Bronchial epithelial cell (primary cell): Measurements from ENCODE around the gene DLL1. TPM values are rescaled to one million over a fixed set of nuclear protein-coding genes. Genes with fewer than 3 reads are reported as not detected.
"Not testable (repeated sequence)": the region's sequence is repeated elsewhere in the genome, so short reads cannot be mapped to it uniquely, and the experiment has no call there.

ENCODE experiments used
- DNase-seq: peaks from one replicate; pipeline ENCODE4 v3.0.0-alpha.2; 2010; ENCODE audit warnings: low read depth
- FAIRE-seq: peaks from 2 replicates; lab custom pipeline; 2011; peaks lifted over from hg19 to GRCh38; lab: Jason Lieb, UNC
- H3K27me3 ChIP-seq: 2 replicates; pipeline ENCODE4 v1.5.1; 2011; ENCODE audit warnings: low read length; ENCODE audit not compliant: control insufficient read depth, insufficient read depth
- H3K36me3 ChIP-seq: 2 replicates; pipeline ENCODE4 v1.5.1; 2011; ENCODE audit warnings: low read length; ENCODE audit not compliant: control insufficient read depth, insufficient read depth
- H3K4me3 ChIP-seq: 2 replicates; pipeline ENCODE4 v1.5.1; 2011; ENCODE audit warnings: mild to moderate bottlenecking, low read depth, low read length, control low read depth
- total RNA-seq: library from RNA; depleted of rRNA; stranded (reverse); fragments of >200 nt; gene quantifications from 2 replicates; pipeline ENCODE4 v1.2.1, GENCODE V29; 2014
- TF ChIP-seq, protein P1 (sequence below): IDR thresholded peaks from 2 replicates; pipeline ENCODE4 v1.5.1; 2011; ENCODE audit warnings: mild to moderate bottlenecking, moderate library complexity, low read length, control low read depth, inconsistent platforms; ENCODE audit not compliant: insufficient read depth, severe bottlenecking

DLL1 gene, protein sequence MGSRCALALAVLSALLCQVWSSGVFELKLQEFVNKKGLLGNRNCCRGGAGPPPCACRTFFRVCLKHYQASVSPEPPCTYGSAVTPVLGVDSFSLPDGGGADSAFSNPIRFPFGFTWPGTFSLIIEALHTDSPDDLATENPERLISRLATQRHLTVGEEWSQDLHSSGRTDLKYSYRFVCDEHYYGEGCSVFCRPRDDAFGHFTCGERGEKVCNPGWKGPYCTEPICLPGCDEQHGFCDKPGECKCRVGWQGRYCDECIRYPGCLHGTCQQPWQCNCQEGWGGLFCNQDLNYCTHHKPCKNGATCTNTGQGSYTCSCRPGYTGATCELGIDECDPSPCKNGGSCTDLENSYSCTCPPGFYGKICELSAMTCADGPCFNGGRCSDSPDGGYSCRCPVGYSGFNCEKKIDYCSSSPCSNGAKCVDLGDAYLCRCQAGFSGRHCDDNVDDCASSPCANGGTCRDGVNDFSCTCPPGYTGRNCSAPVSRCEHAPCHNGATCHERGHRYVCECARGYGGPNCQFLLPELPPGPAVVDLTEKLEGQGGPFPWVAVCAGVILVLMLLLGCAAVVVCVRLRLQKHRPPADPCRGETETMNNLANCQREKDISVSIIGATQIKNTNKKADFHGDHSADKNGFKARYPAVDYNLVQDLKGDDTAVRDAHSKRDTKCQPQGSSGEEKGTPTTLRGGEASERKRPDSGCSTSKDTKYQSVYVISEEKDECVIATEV
- total RNA-seq = 4.1 and 4.7 TPM in 2 replicates

DNA sequence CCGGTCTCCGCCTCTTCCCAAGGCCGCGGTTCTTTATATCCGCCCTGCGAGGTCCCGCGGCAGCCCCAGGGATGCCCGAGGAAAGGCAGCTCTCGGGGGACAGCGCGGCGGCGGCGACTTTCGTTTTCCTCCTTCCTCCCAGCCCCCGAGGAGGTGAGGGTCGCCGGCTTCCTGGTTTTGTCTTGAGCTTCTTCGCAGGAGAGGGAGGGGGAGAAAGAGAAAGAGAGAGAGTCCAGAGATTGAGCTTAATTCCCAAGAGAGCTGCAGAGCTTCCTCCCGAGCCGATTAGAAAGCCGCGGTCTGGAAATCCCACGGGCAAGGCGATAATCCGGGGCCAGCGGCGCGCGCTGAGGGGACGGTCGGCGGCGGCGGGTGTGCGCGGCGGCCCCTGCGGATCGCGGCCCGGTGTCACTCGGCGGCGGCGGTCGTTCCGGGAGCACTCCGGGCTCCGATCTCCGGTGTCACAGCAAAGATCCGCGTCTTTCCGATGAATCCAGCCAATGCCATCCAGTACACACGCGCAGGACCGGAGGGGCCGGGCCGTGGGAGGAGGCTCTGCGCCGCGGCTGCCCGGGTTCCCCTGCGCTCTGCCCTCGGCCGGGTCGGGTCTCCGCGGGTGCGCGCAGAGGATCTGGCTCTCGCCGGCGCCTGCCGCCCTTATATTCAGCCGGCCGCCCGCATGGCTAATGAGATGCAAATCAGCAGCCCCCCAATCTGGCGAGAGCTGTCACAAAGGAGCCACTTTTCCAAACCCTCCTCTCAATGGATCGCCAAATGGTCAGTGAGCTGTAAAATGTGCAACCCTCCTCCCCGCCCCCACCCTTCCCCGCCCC is at the start of gene DLL1:
DLL1 (minus strand) TSS at position 783 of the 833 bp plus-strand sequence. CDS start 939 bp downstream, outside the sequence.
- no peak for FAIRE-seq
- Histone ChIP-seq H3K27me3 (peaks cover 2% of the 10 kb centered on the region), H3K36me3 (peaks cover 10% of the 10 kb centered on the region), H3K4me3 (peak within 1 kb of the TSS; percentile 54)
- TF ChIP-seq, protein P1, sequence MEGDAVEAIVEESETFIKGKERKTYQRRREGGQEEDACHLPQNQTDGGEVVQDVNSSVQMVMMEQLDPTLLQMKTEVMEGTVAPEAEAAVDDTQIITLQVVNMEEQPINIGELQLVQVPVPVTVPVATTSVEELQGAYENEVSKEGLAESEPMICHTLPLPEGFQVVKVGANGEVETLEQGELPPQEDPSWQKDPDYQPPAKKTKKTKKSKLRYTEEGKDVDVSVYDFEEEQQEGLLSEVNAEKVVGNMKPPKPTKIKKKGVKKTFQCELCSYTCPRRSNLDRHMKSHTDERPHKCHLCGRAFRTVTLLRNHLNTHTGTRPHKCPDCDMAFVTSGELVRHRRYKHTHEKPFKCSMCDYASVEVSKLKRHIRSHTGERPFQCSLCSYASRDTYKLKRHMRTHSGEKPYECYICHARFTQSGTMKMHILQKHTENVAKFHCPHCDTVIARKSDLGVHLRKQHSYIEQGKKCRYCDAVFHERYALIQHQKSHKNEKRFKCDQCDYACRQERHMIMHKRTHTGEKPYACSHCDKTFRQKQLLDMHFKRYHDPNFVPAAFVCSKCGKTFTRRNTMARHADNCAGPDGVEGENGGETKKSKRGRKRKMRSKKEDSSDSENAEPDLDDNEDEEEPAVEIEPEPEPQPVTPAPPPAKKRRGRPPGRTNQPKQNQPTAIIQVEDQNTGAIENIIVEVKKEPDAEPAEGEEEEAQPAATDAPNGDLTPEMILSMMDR = no peak
- peak; percentile 25 for DNase-seq

DNA sequence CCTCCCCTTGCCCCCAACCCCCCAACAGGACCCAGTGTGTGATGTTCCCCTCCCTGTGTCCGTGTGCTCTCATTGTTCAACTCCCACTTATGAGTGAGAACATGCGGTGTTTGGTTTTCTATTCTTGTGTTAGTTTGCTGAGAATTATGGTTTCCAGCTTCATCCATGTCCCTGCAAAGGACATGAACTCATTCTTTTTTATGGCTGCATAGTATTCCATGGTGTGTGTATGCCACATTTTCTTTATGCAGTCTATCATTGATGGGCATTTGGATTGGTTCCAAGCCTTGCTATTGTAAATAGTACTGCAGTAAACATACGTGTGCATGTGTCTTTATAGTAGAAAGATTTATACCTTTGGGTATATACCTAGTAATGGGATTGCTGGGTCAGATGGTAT is 44.3 kb upstream of the DLL1 start:
- FAIRE-seq, H3K27me3 ChIP-seq, DNase-seq, H3K36me3 ChIP-seq, H3K4me3 ChIP-seq: not testable (repeated sequence)

DNA sequence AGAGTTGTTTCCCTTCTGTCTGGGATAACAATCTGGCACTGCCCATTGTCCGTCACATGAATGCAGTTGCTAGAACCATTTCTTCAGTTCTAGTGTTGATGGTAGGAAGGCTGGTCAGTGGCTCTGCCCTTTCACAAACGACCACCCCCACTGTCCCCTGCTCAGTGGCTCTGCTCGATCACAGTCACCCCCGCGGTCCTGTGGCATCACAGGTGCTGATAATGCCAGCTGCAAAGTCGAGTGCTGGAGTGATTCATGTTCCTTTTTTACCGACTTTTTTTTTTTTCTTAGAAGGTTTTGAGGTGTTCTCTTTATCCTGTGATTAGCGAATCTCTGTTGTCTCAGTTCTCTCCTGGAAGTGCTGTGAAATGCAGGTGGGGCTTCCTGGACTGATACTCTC is 38.4 kb upstream of the DLL1 start:
- no peak overlapping the region for H3K4me3 ChIP-seq
- DNase-seq (no peak), FAIRE-seq (no peak)
- TF ChIP-seq, protein P1 = no peak
- no peaks in the 10 kb centered on the region for H3K27me3 ChIP-seq
- peaks cover 5% of the 10 kb centered on the region for H3K36me3 ChIP-seq

DNA sequence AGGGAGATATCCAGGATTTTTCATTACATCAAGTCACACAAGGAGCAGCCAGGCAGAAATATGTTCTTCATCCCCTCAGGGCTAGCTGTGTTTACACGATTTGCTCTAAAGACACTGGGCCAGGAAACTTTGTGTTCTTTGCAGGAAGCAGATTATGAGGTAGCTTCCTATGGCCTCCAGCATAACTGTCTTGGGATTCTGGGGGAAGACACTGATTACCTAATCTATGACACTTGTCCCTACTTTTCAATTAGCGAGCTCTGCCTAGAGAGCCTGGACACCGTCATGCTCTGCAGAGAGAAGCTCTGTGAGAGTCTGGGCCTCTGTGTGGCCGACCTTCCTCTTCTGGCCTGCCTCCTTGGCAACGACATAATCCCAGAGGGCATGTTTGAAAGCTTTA is 26.8 kb upstream of the DLL1 start:
- FAIRE-seq = no peak
- peaks cover 6% of the 10 kb centered on the region for H3K36me3 ChIP-seq
- TF ChIP-seq, protein P1 = no peak

DNA sequence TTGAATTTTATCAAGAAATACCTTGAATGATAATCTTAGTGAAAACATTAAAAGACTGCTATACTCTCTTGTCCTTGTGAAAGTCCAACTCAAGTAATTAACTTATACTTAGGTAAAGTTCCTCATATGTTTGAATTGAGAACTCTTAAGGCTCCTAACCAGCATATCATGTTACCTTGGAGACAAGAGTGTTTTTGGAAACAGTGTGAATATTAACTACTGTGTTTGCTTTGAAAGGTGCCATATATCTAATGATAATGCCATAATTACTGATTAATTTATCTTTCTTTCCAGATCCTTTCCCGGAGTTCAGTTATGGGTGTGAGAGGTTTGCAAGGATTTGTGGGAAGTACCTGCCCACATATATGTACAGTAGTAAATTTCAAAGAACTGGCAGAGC is 26.2 kb upstream of the DLL1 start:
- TF ChIP-seq, protein P1 = no peak
- FAIRE-seq (no peak), DNase-seq (no peak)
- H3K36me3 ChIP-seq = peaks cover 6% of the 10 kb centered on the region
- no peaks in the 10 kb centered on the region for H3K27me3 ChIP-seq
- no peak overlapping the region for H3K4me3 ChIP-seq

More for the DNA sequence above, 26.8 kb upstream of the DLL1 start:
- no peak for DNase-seq
- Histone ChIP-seq H3K4me3 (no peak overlapping the region), H3K27me3 (no peaks in the 10 kb centered on the region)

DNA sequence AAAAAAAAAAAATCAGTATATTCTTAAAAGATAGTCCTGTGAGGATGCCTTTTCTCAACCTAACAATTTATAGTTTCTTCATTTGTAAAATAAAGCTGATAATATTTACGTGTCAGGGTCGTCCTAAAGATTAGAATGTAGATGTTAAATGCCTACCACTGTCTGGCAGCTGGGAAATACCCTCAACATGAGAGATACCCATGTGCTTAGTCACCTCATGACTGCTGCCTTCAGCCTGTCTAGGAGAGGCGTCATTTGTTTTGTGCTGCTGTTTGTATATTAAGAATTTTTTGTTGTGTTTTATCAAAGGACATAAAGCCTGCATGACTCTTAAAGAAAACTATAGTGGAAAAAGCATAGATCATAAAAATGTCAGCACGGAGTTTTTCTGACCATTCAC is 25.2 kb upstream of the DLL1 start:
- TF ChIP-seq, protein P1 = no peak
- H3K27me3 ChIP-seq = no peaks in the 10 kb centered on the region

More for the DNA sequence above, 25.2 kb upstream of the DLL1 start:
- DNase-seq (peak; percentile 31), FAIRE-seq (no peak)
- Histone ChIP-seq H3K36me3 (peaks cover 6% of the 10 kb centered on the region), H3K4me3 (no peak overlapping the region)
